Measurements from ENCODE around the gene VSNL1.

- TF ChIP-seq SP1 (IDR thresholded peaks at IDR 0.05) (no peak), CTBP1 (IDR thresholded peaks at IDR 0.05; ENCODE audit: borderline replicate concordance) (no peak), ARNT (IDR thresholded peaks at IDR 0.05) (no peak)
Observed at GRCh38 chr2:17497718-17498117, 42.8 kb upstream of the VSNL1 start.
